HepG2 (cell line): ENCODE data around the gene CNKSR3. TPM values are rescaled to one million over a fixed set of nuclear protein-coding genes. Genes with fewer than 3 reads are reported as not detected.

Experiments used
- ATAC-seq: fragments of 200-7000 bp; cut with Tn5 transposase; 3 replicates; pipeline ENCODE4 v1.9.1; 2020; ENCODE audit warnings: mild to moderate bottlenecking, moderate library complexity
- BruUV-seq: library from RNA; stranded (reverse); fragments of 400-500 nt; replicated peaks from 2 replicates; lab custom pipeline; 2021; lab: Mats Ljungman, UMichigan
- CTCF ChIA-PET: fragments of 300-600 bp; formaldehyde crosslinking; extraction: SDS; loops from one replicate; lab custom pipeline; 2021; ENCODE audit warnings: low total read pairs, inconsistent platforms, low intra/inter-chr PET ratio; lab: Yijun Ruan, JAX
- POLR2A ChIA-PET: fragments of 350-600 bp; sonication (Branson Sonifier 250); formaldehyde crosslinking; loops from one replicate; lab custom pipeline; 2020; ENCODE audit warnings: antibody characterized with exemption, inconsistent platforms; lab: Yijun Ruan, JAX
- DNase-seq: peaks from one replicate; pipeline ENCODE4 v3.0.0-alpha.2; 2015; ENCODE audit warnings: low spot score
- FAIRE-seq: peaks from 3 replicates; lab custom pipeline; 2011; peaks lifted over from hg19 to GRCh38; lab: Jason Lieb, UNC
- H2AFZ ChIP-seq: one replicate; pipeline ENCODE4 v1.6.1; 2011; ENCODE audit warnings: low read length, inconsistent platforms
- H3K27ac ChIP-seq: fragments of 300-600 bp; 3 replicates; pipeline ENCODE4 v1.8.0; 2011; ENCODE audit warnings: mixed run types, mild to moderate bottlenecking, mixed read lengths, low read length, inconsistent platforms; ENCODE audit not compliant: insufficient read depth; ENCODE audit errors: extremely low read length
- H3K27me3 ChIP-seq, 2 experiments: fragments of 200-600 bp in 1 of 2; 2 replicates in 1 of 2; 3 replicates in 1 of 2; pipeline versions ENCODE4 v1.6.0 to v1.8.0; 2011; ENCODE audit warnings: low read length in 2 of 2, mild to moderate bottlenecking in 2 of 2, moderate library complexity in 2 of 2, inconsistent platforms in 1 of 2; ENCODE audit not compliant: insufficient read depth in 2 of 2, control insufficient read depth in 1 of 2
- H3K36me3 ChIP-seq, 2 experiments: fragments of 200-600 bp in 1 of 2; replicated peaks in 1 of 2; 2 replicates in 1 of 2; 3 replicates in 1 of 2; pipeline versions ENCODE4 v1.5.1 to v1.8.0; 2011; ENCODE audit warnings: low read length in 2 of 2, inconsistent platforms in 1 of 2; ENCODE audit not compliant: insufficient read depth in 2 of 2, control insufficient read depth in 1 of 2
- H3K4me1 ChIP-seq: 2 replicates; pipeline ENCODE4 v1.5.1; 2012; ENCODE audit warnings: low read length, inconsistent platforms; ENCODE audit not compliant: insufficient read depth
- H3K4me2 ChIP-seq: 2 replicates; pipeline ENCODE4 v1.6.0; 2011; ENCODE audit warnings: low read depth, low read length, inconsistent platforms
- H3K4me3 ChIP-seq, 3 experiments: fragments of 200-600 bp in 1 of 3; sonication (generic), shearing (Covaris generic) in 1 of 3; replicated peaks in 1 of 3; 2 replicates each; pipeline ENCODE4 v1.5.1; 2011 to 2016; ENCODE audit warnings: low read length in 3 of 3, inconsistent platforms in 2 of 3, low read depth in 2 of 3, mild to moderate bottlenecking in 2 of 3, control low read depth in 1 of 3, mixed read lengths in 1 of 3; ENCODE audit not compliant: insufficient read depth in 1 of 3
- H3K79me2 ChIP-seq: one replicate; pipeline ENCODE4 v1.6.1; 2011; ENCODE audit warnings: low read length, inconsistent platforms; ENCODE audit not compliant: insufficient read depth
- H3K9ac ChIP-seq: 2 replicates; pipeline ENCODE4 v1.6.0; 2011; ENCODE audit warnings: mild to moderate bottlenecking, low read depth, low read length, inconsistent platforms; ENCODE audit not compliant: insufficient read depth
- H3K9me3 ChIP-seq: 2 replicates; pipeline ENCODE4 v1.5.1; 2012; ENCODE audit warnings: mild to moderate bottlenecking, low read length
- H4K20me1 ChIP-seq: 2 replicates; pipeline ENCODE4 v1.6.0; 2011; ENCODE audit warnings: inconsistent platforms, mild to moderate bottlenecking, low read length, moderate library complexity; ENCODE audit not compliant: insufficient read depth
- ATF4 ChIP-seq, 2 experiments: fragments of 450-650 bp in 1 of 2; sonication (generic) in 1 of 2; formaldehyde crosslinking; IDR thresholded peaks; 2 replicates each; pipeline versions ENCODE4 v1.5.0 to v1.8.0; 2020 to 2022; ENCODE audit warnings: mild to moderate bottlenecking in 1 of 2, missing genetic modification reagents in 1 of 2
- NCOR1 ChIP-seq: fragments of 200-600 bp; sonication (generic); IDR thresholded peaks from 2 replicates; pipeline ENCODE4 v1.7.0; 2017; ENCODE audit warnings: antibody characterized with exemption, low read length, borderline replicate concordance
- PAXIP1 ChIP-seq: sonication (generic); formaldehyde crosslinking; conservative IDR thresholded peaks from 2 replicates; pipeline ENCODE4 v1.4.0; 2020; ENCODE audit warnings: mild to moderate bottlenecking, missing genetic modification reagents, moderate library complexity
- ZNF552 ChIP-seq: sonication (generic); formaldehyde crosslinking; IDR thresholded peaks from 2 replicates; pipeline ENCODE4 v1.9.0; 2022; ENCODE audit warnings: missing genetic modification reagents, mild to moderate bottlenecking, borderline replicate concordance
- WGBS: methylation state at CpG from one replicate; pipeline ENCODE4 v1.1.6; 2017; ENCODE audit warnings: low lambda C conversion rate; 5-methylcytosine and 5-hydroxymethylcytosine counted together
- in situ Hi-C: cut with HindIII; loops from 2 replicates; pipeline ENCODE4 v1.10.0; 2017; ENCODE audit warnings: low pct_unique_long_range_greater_than_20kb; ENCODE audit not compliant: extremely low pct_ligation_motif_present
- intact Hi-C: fragments of 100-400 bp; cut with micrococcal nuclease; formaldehyde crosslinking; loops from one replicate; pipeline ENCODE4 v1.10.0; 2022; ENCODE audit not compliant: unreplicated experiment
- polyA plus RNA-seq, 8 experiments: library from polyadenylated mRNA; depleted of rRNA in 3 of 8; stranded (reverse) in 7 of 8; unstranded in 1 of 8; fragments of >200 nt; fragmentation: Illumina TruSeq in 4 of 8; extraction: Trizol in 4 of 8; gene quantifications; 2 replicates each; pipeline versions ENCODE4 v1.2.1 to v1.2.3, GENCODE V29; 2011 to 2016; ENCODE audit warnings: low read depth in 4 of 8, missing spikeins in 1 of 8, mixed read lengths in 1 of 8; ENCODE audit not compliant: insufficient read depth in 1 of 8
- total RNA-seq, 5 experiments: library from RNA; depleted of rRNA; stranded (reverse); fragments of >200 nt; fragmentation: Illumina TruSeq; extraction: Trizol; gene quantifications; 2 replicates each; pipeline ENCODE4 v1.2.3, GENCODE V29; 2016; ENCODE audit warnings: low read depth in 1 of 5

Gene CNKSR3
- total and polyA plus RNA-seq, 2 of the 13 experiments (the other 11 are each of a cell fraction or from before 2014, with no cell fraction given) = 9.2 to 38.6 TPM

- peaks cover 17 to 42% of the 10 kb centered on the region in 2 experiments for H3K36me3 ChIP-seq
- peaks cover 70% of the 10 kb centered on the region for H3K4me1 ChIP-seq
- H3K4me2 ChIP-seq = peak overlapping the region; percentile 43
- peak overlapping the region; percentile 19 for H3K27ac ChIP-seq
- H3K9me3 ChIP-seq = no peaks in the 10 kb centered on the region
- peaks cover 98% of the 10 kb centered on the region for H3K79me2 ChIP-seq
- H4K20me1 ChIP-seq = peaks cover 56% of the 10 kb centered on the region
- WGBS = 95% methylated on average over 4 of the region's 4 CpGs
- H2AFZ ChIP-seq = no peak overlapping the region
- in situ Hi-C loops = loop anchor here (25.0 kb wide), 1 partner anchor 338 kb away; no protein-coding TSS in a partner anchor
- ChIA-PET POLR2A (interaction anchor here (1.0 to 4.8 kb wide), 5 partner anchors 10 to 86 kb away, joined by 3 to 48 read pairs (median 3); partner anchors contain the start of gene CNKSR3), CTCF (no interaction called here)
- H3K27me3 ChIP-seq = no peaks in the 10 kb centered on the region
- no peak overlapping the region for H3K4me3 ChIP-seq
- FAIRE-seq (no peak), ATAC-seq (no peak), DNase-seq (no peak)
- no peak overlapping the region for H3K9ac ChIP-seq
- intact Hi-C loops = loop anchor here (1.0 to 10.0 kb wide), 3 partner anchors 175 to 346 kb away; no protein-coding TSS in a partner anchor
- TF ChIP-seq NCOR1 (no peak), PAXIP1 (CRISPR knock-in tag) (0 out of 2 replicates have a peak, but pooled peaks have one; percentile 4), ZNF552 (CRISPR knock-in tag) (no peak), ATF4 (CRISPR knock-in tag; IDR thresholded peaks at IDR 0.05) (0 out of 4 replicates have a peak, but pooled peaks of 1 of the 2 experiments have one; percentile 9)
- BruUV-seq = no TSS peak
Observed at GRCh38 chr6:154499855-154500589, 10.5 kb downstream of the CNKSR3 start.
